Gastrocnemius medialis (tissue), 4 donors: ENCODE measurements around the gene BBS1. TPM values are rescaled to one million over a fixed set of nuclear protein-coding genes. Genes with fewer than 3 reads are reported as not detected.

Experiments
- ATAC-seq, 2 donors: fragments of 150-250 bp; one replicate each; pipeline ENCODE4 v1.9.1; 2016
- DNase-seq, 2 donors: peaks; one replicate each; pipeline ENCODE4 v3.0.0-alpha.2; 2019
- H3K27ac ChIP-seq, 4 donors: fragments of 200-600 bp; sonication (generic); 1 replicate in 1 of 4; 2 replicates in 3 of 4; pipeline ENCODE4 v1.5.1; 2016 to 2018; ENCODE audit warnings: mild to moderate bottlenecking in 2 of 4, moderate library complexity in 1 of 4
- H3K27me3 ChIP-seq, 3 donors: fragments of 200-600 bp; sonication (generic) in 2 of 3; 1 replicate in 1 of 3; 2 replicates in 2 of 3; pipeline versions ENCODE4 v1.5.1 to v1.6.0; 2016 to 2019; ENCODE audit warnings: mild to moderate bottlenecking in 1 of 3, moderate library complexity in 1 of 3
- H3K36me3 ChIP-seq, 2 donors: fragments of 200-600 bp; sonication (generic) in 1 of 2; one replicate each; pipeline ENCODE4 v1.5.1; 2017 to 2018
- H3K4me1 ChIP-seq, 2 donors: fragments of 200-600 bp; sonication (generic) in 1 of 2; one replicate each; pipeline ENCODE4 v1.5.1; 2016 to 2017; ENCODE audit warnings: mild to moderate bottlenecking in 2 of 2
- H3K4me3 ChIP-seq, 4 donors: fragments of 200-600 bp; sonication (generic) in 3 of 4; 1 replicate in 1 of 4; 2 replicates in 3 of 4; pipeline ENCODE4 v1.5.1; 2016 to 2019; ENCODE audit warnings: mild to moderate bottlenecking in 2 of 4
- H3K9me3 ChIP-seq, 3 donors: fragments of 200-600 bp; sonication (generic) in 2 of 3; 1 replicate in 1 of 3; 2 replicates in 2 of 3; pipeline ENCODE4 v1.5.1; 2016 to 2019
- POLR2A ChIP-seq, 2 donors: fragments of 450-650 bp; IDR thresholded peaks; one replicate each; pipeline ENCODE4 v1.6.1; 2017; ENCODE audit warnings: antibody characterized with exemption in 2 of 2, mild to moderate bottlenecking in 2 of 2, moderate library complexity in 2 of 2
- in situ Hi-C, 4 donors: fragments of 200-750 bp; cut with MboI; loops; one replicate each; pipeline versions ENCODE4 v1.15.0 to v1.8.0; 2017; ENCODE audit warnings: low sequenced_read_pairs in 4 of 4
- intact Hi-C: fragments of 100-400 bp; cut with DNase I; formaldehyde crosslinking; loops from one replicate; pipeline ENCODE4 v1.15.1; 2023; ENCODE audit warnings: low total_unique reads
- total RNA-seq, 4 donors: library from RNA; depleted of rRNA; stranded (reverse); fragments of >200 nt; gene quantifications; one replicate each; pipeline versions ENCODE4 v1.1.0 to v1.2.3, GENCODE V29; 2016
- TF ChIP-seq, protein P1 (sequence below), 5 experiments: fragments of 450-650 bp in 3 of 5; fragments of 200-600 bp in 2 of 5; sonication (generic) in 2 of 5; IDR thresholded peaks in 4 of 5; conservative IDR thresholded peaks in 1 of 5; 1 replicate in 4 of 5; 2 replicates in 1 of 5; pipeline ENCODE4 v1.5.1; 2016 to 2019; ENCODE audit warnings: antibody characterized with exemption in 5 of 5, mild to moderate bottlenecking in 3 of 5, moderate library complexity in 3 of 5

BBS1 gene
- total RNA-seq, 4 donors from 2014 or later = 19.8 to 34.5 (median 31.2) TPM

GRCh38 chr11:66529069-66529468 is 18.6 kb downstream of the BBS1 start:
- TF ChIP-seq, protein P1, sequence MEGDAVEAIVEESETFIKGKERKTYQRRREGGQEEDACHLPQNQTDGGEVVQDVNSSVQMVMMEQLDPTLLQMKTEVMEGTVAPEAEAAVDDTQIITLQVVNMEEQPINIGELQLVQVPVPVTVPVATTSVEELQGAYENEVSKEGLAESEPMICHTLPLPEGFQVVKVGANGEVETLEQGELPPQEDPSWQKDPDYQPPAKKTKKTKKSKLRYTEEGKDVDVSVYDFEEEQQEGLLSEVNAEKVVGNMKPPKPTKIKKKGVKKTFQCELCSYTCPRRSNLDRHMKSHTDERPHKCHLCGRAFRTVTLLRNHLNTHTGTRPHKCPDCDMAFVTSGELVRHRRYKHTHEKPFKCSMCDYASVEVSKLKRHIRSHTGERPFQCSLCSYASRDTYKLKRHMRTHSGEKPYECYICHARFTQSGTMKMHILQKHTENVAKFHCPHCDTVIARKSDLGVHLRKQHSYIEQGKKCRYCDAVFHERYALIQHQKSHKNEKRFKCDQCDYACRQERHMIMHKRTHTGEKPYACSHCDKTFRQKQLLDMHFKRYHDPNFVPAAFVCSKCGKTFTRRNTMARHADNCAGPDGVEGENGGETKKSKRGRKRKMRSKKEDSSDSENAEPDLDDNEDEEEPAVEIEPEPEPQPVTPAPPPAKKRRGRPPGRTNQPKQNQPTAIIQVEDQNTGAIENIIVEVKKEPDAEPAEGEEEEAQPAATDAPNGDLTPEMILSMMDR (IDR thresholded peaks at IDR 0.05 in 4 of 5, conservative IDR thresholded peaks at IDR 0.05 in 1 of 5) = no peak
- no peak for TF ChIP-seq POLR2A (IDR thresholded peaks at IDR 0.05)
- peaks cover 0 to 7% of the 10 kb centered on the region in 2 donors for H3K36me3 ChIP-seq
- no peak for ATAC-seq
- no peak overlapping the region for H3K27ac ChIP-seq
- H3K27me3 ChIP-seq = no peaks in the 10 kb centered on the region
- H3K9me3 ChIP-seq = no peaks in the 10 kb centered on the region
- H3K4me3 ChIP-seq = no peak overlapping the region
- in situ Hi-C loops (no loop called here), intact Hi-C loops (no loop called here)
- no peak for DNase-seq
- peaks cover 0 to 11% of the 10 kb centered on the region in 2 donors for H3K4me1 ChIP-seq

DNA sequence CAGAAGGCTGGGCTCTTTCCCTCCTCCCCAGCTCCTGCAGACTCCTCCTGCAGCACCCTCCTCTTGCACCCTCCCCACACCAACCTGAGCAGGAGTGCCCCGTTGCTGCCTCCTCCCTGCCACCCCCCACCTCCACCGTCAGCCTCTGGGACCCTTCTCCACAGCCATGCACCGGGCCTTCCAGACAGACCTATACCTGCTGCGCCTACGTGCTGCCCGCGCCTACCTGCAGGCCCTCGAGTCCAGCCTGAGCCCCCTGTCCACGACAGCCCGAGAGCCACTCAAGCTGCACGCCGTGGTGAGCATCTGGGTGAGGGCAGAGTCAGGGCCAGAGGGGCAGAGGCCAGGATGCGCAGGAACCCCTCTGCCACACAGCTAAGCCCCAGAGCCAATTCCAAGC is 19.2 kb downstream of the BBS1 start:
- Histone ChIP-seq H3K27me3 (no peaks in the 10 kb centered on the region), H3K9me3 (no peaks in the 10 kb centered on the region), H3K36me3 (peaks cover 0 to 7% of the 10 kb centered on the region in 2 donors), H3K4me3 (no peak overlapping the region), H3K27ac (no peak overlapping the region), H3K4me1 (peaks cover 0 to 7% of the 10 kb centered on the region in 2 donors)
- TF ChIP-seq, protein P1 (IDR thresholded peaks at IDR 0.05 in 4 of 5, conservative IDR thresholded peaks at IDR 0.05 in 1 of 5) = no peak
- no peak for TF ChIP-seq POLR2A (IDR thresholded peaks at IDR 0.05)
- intact Hi-C loops = no loop called here
- DNase-seq (no peak), ATAC-seq (no peak)
- in situ Hi-C loops = no loop called here

GRCh38 chr11:66530927-66531709 is 20.7 kb downstream of the BBS1 start:
- Histone ChIP-seq H3K4me1 (no peaks in the 10 kb centered on the region), H3K9me3 (no peaks in the 10 kb centered on the region), H3K36me3 (peaks cover 0 to 10% of the 10 kb centered on the region in 2 donors), H3K4me3 (no peak overlapping the region), H3K27me3 (no peaks in the 10 kb centered on the region), H3K27ac (no peak overlapping the region)
- TF ChIP-seq, protein P1 (IDR thresholded peaks at IDR 0.05 in 4 of 5, conservative IDR thresholded peaks at IDR 0.05 in 1 of 5) = no peak
- no peak for TF ChIP-seq POLR2A (IDR thresholded peaks at IDR 0.05)
- intact Hi-C loops = no loop called here
- ATAC-seq (no peak), DNase-seq (no peak)
- in situ Hi-C loops = no loop called here

GRCh38 chr11:66531841-66532240 is 21.4 kb downstream of the BBS1 start:
- no peak for ATAC-seq
- Histone ChIP-seq H3K36me3 (peaks cover 0 to 16% of the 10 kb centered on the region in 2 donors), H3K27ac (no peak overlapping the region), H3K27me3 (no peaks in the 10 kb centered on the region), H3K4me3 (no peak overlapping the region), H3K4me1 (no peaks in the 10 kb centered on the region), H3K9me3 (no peaks in the 10 kb centered on the region)
- DNase-seq = no peak
- TF ChIP-seq, protein P1 (IDR thresholded peaks at IDR 0.05 in 4 of 5, conservative IDR thresholded peaks at IDR 0.05 in 1 of 5) = no peak
- no peak for TF ChIP-seq POLR2A (IDR thresholded peaks at IDR 0.05)
- intact Hi-C loops (no loop called here), in situ Hi-C loops (no loop called here)
